Sciatic nerve (tissue), 2 donors: ENCODE measurements around the gene RSRC2. TPM values are rescaled to one million over a fixed set of nuclear protein-coding genes. Genes with fewer than 3 reads are reported as not detected.
"Not testable (repeated sequence)": the region's sequence is repeated elsewhere in the genome, so short reads cannot be mapped to it uniquely, and the experiment has no call there.

Experiments used
- ATAC-seq: fragments of 200-7000 bp; cut with Tn5 transposase; one replicate; pipeline ENCODE4 v1.9.1; 2020; ENCODE audit warnings: mild to moderate bottlenecking, moderate library complexity
- DNase-seq: peaks from one replicate; pipeline ENCODE4 v3.0.0-alpha.2; 2020; ENCODE audit warnings: low spot score
- intact Hi-C: fragments of 100-400 bp; cut with DNase I; formaldehyde crosslinking; loops from one replicate; pipeline ENCODE4 v1.14.2; 2022
- total RNA-seq: library from RNA; stranded (reverse); fragmentation: NEBNext Ultra II Directional; extraction: Animal tissue kit (Norgen Biotek cat#: 25700); gene quantifications from one replicate; pipeline ENCODE4 v1.2.1, GENCODE V29; 2021
- donor health status: DM: no; HTN: no; CAD: no.
- donor health status: DM: no; HTN: no; CAD: no.

Gene RSRC2
- total RNA-seq, 1 donor from 2014 or later: 93.1 TPM

GRCh38 chr12:122520676-122521075 is 6.1 kb downstream of the RSRC2 start:
- intact Hi-C loops: no loop called here
- DNase-seq (no peak), ATAC-seq (no peak)

- intact Hi-C loops: no loop called here
- DNase-seq (no peak), ATAC-seq (no peak)
These were observed 7.3 kb downstream of the RSRC2 start for GRCh38 chr12:122519418-122519817.

DNA sequence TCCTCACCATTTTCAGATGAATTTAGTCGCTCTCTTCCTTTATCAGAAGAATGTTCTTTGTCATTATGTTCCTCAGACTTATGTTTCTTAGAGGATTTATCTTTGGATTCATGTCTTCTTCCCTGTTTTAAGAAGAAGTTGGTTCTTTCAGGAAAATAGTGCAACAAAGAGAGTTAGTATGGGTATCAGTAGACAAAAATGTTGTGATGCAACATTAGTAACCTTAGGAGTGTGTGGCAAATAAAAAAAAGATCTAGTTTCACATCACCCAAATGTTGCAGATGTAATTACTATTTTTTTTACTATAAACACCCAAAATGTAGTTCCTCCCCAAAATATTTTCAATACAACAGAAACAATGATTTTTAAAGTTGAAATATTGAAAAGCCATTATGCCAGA is 7.8 kb downstream of the RSRC2 start:
- intact Hi-C loops: no loop called here
- ATAC-seq (no peak), DNase-seq (no peak)

DNA sequence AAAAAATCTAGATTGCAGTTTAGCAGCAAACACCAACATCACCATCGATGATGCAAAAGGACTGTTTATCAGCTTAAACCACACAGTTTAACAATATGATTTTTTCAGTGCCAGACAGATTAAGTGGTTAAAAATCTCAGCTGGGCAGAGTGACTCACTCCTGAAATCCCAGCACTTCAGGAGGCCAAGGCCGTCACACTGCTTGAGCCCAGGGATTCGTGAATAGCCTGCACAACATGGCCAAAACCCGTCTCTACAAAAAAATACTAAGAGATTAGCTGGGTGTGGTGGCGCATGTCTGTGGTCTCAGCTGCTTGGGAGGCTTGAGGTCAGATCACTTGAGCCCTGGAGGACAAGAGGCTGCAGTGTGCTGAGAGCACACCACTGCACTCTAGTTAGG is 8.9 kb downstream of the RSRC2 start:
- no peak for ATAC-seq
- intact Hi-C loops: no loop called here
- no peak for DNase-seq

DNA sequence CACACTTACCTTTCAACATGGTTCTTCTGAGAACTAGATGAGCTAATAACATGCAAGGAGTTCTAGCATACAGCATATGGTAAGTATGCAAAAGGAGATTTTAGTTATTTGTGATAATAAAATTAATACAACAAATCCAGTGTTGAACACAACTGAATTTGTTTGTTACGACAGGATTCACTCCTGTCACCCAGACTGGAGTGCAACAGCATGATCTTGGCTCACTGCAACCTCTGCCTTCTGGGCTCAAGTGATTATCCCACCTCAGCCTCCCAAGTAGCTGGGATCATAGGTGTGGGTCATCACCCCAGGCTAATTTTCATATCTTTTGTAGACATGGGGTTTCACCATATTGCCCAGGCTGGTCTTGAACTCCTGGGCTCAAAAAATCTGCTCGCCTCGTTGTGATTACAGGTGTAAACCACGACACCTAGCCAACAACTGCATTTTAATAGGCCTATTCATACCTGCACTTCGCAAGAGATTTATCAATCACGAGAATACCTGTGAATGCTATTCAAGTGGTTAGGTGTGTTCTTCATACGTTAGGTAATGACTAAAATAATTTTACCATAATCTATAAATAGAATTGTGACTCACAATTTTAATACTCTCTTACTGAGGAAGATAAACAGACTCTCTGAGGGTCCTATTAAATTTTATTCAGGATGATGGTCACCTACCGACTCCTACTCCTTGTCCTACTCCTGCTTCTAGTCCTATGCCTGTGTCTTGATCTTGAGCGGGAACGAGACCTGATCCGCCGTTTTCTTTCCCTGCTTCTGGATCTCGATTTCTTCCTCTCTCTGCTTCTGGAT is 10.0 kb downstream of the RSRC2 start:
- intact Hi-C loops: no loop called here

DNA sequence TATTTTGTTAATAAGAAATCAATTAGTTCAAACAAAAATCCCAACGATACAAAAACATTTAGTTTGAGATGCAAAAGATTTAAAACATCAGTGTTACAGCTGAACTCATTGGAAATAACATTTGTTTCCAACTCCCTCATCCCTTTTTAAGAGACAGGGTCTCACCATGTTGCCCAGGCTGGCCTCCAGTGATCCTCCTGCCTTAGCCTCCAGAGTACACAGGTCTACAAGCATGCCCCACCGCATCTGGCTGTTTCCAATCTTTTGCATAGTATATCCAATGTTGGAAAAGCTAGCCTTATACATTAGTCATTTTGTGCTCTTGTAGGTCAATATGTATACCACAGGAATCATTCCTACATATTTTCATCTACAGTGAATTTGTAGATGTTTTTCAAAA is 11.5 kb downstream of the RSRC2 start:
- intact Hi-C loops: no loop called here
- no peak for DNase-seq
- ATAC-seq: no peak

More for the DNA sequence above, 10.0 kb downstream of the RSRC2 start:
- no peak for DNase-seq
- no peak for ATAC-seq

GRCh38 chr12:122513660-122514059 is 13.1 kb downstream of the RSRC2 start:
- no peak for DNase-seq
- no peak for ATAC-seq
- intact Hi-C loops: no loop called here

DNA sequence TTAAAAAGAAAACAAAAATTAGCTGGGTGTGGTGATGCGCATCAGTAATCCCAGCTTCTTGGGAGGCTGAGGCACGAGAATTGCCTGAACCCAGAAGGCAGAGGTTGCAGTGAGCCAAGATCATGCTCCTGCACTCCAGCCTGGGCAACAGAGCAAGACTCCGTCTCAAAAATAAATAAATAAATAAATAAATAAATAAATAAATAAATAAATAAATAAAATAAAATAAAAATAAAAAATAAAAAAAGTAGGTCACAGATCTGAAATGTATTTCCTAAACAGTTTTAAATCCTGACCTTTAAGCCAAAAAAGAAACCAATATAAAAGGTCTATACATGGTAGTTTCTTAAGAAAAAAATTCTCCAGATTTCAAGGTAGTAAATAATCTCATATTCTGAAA is 13.7 kb downstream of the RSRC2 start:
- DNase-seq, intact Hi-C loops, ATAC-seq: not testable (repeated sequence)

DNA sequence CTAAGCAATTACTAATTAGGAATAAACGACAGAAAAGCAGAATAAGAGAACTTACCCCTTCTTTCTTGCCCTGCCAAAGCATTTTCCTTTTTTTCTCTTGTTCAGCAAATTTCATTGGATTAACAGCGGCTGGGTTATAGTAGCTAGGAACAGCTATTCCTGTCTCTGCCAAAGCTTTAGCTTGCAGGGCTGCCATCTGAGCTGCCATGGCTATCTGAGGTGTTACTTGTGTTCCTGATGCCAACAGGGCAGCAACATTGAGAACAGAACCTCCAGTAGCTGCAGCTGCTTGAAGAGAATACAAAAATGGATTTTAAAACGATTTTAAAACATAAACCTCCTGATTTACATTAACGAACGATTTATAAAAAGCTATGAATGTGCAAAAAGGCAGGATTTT is 18.6 kb downstream of the RSRC2 start:
- DNase-seq (no peak), ATAC-seq (no peak)
- intact Hi-C loops: no loop called here

DNA sequence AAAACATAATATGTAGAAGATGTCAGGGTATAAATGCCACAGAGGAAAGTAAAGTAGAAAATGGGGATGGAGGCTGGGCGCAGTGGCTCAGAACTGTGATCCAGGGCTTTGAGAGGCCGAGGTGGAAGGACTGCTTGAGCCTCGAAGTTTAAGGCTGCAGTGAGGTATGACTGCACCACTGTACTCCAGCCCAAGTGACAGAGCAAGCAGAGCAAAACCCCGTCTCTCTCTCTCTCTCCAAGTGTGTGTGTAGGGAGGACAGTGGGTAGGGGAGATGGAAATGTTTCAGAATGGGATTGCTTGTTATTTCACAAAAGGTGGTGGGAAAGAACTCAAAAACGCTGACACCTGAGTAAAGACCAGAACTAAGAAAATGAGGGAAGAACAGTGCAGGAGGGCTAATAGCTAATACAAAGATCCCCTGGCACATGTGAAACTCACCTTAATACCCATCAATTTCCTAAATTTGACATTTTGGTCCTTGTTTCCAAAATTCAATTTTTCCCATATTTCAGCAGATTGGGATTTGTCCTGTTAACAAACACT is 20.3 kb downstream of the RSRC2 start:
- ATAC-seq: no peak
- intact Hi-C loops: no loop called here

GRCh38 chr12:122505419-122506051 is 21.2 kb downstream of the RSRC2 start:
- ATAC-seq (no peak), DNase-seq (no peak)
- intact Hi-C loops: no loop called here

More for the DNA sequence above, 20.3 kb downstream of the RSRC2 start:
- no peak for DNase-seq

GRCh38 chr12:122503783-122504590 is 22.7 kb downstream of the RSRC2 start:
- intact Hi-C loops: no loop called here
- ATAC-seq: no peak
- no peak for DNase-seq

DNA sequence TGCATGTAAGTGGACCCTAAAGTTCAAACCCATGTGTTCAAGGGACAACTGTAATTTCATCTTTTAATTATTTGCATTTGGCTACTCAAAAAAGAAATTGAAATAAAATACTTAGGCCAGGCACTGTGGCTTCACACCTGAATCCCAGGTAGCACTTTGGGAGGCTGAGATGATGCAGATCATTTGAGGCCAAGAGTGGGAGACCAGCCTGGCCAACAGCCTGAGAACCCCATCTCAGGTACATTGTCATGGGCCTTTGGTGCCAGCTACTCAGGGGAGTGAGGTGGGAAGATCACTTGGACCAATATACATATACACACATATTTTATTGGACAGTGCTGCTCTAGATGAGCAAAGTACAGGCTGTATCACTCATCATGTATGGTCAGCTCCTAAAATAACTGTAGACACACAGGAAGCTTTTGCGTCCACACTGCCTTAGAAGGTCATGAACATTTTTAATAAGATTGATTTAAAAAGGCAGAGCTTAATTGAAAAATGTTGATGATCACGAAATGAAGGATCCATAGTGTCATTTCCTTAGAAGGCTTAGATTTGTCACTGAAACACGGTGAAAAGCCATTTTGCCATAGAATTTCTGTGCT is 23.5 kb downstream of the RSRC2 start:
- no peak for ATAC-seq
- no peak for DNase-seq
- intact Hi-C loops: no loop called here

- intact Hi-C loops: no loop called here
- no peak for ATAC-seq
- no peak for DNase-seq
These were observed 25.2 kb downstream of the RSRC2 start for GRCh38 chr12:122501489-122501989.

- peak; percentile 98 for DNase-seq
- intact Hi-C loops: no loop called here
- ATAC-seq: peak; percentile 99
These were observed 25.8 kb downstream of the RSRC2 start, which contains the start of gene ZCCHC8 for GRCh38 chr12:122500685-122501488. ZCCHC8 (minus strand) TSS chr12:122500932; CDS start chr12:122500840, 92 bp downstream.

DNA sequence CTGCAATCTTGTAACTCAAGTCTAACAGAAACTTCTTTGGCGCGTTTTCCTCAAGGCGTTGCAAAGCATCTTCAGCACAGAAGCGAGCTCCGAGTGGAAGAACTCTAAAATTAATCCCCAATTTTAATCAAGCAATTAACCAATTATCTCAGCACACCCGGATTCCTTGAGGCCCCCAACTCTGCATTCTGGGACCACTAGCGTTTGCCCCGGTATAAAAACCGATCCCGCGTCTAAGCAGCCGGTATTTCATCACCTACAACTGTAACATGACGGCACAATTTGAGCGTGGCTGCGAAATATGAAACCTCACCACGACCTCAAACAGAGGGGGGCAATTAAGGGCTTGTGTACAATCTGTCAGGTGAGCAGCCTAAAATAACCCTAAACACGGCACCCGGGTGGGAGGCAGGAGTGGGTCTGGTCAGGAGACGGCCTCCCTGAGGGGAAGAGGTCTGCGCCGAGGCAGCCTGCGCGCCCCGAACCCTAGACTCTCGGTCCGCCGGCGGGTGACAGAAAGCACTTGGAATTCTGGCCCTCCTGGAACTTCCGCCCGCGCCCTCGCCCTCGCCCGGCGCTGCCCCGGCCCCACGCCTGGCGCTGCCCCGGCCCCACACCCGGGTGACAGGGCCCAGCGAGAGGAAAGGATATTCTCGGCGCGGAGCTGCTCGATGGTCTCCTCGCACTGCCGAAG is 26.6 kb downstream of the RSRC2 start:
- ATAC-seq: peak; percentile 66
- intact Hi-C loops: no loop called here
- DNase-seq: peak; percentile 75

DNA sequence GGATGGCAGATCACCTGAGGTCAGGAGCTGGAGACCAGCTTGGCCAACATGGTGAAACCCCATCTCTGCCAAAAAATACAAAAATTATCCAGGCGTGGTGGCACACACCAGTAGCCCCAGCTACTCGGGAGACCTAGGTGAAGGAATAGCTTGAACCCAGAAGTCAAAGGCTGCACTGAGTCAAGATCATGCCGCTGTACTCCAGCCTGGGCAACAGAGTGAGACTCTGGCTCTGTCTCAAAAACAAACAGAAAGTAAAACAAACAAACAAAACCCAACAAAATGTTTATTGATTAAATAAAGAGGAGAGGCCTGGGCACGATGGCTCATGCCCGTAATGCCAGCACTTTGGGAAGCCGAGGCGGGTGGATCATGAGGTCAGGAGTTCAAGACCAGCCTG is 31.5 kb downstream of the RSRC2 start:
- ATAC-seq (no peak), DNase-seq (no peak)
- intact Hi-C loops: no loop called here
